Measurements from ENCODE around the gene IAPP. TPM values are rescaled to one million over a fixed set of nuclear protein-coding genes. Genes with fewer than 3 reads are reported as not detected.

IAPP gene
- total and polyA plus RNA-seq, 4 donors: 0.01 TPM; not detected in 3

DNA sequence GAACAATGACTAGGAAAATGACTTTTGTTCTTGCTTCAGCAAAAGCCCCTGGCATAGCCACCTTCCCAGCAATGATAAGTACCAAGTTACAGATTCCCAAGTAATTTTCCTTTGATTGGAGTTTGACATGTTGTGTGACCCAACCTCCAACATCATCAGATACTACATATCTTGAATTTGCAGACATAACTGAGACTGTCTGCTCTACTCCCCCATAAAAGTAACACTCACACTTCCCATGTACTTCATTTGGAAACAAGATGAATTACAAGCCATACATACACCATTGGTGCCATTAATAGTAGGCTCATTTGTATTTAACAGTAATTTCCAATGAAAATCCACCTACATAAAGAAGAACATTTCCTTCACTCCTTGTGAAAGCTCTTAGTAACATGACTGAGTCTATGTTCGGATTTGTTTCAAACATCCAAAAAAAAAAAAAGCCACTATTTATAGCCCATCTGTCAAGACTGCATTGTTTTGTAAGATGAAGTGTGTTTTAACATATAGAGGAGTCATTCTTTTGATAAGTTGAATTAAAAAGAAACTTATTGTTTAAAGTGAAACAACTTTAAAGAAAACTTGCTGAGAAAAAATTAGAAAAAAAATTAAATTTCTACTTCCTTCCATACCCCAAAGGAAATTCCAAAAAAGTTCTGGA, 26.0 kb upstream of the IAPP start:
- Histone ChIP-seq H3K36me3 (ENCODE audit: control insufficient read depth in 4 of 4, insufficient read depth in 4 of 4, low read length in 4 of 4) (no peaks in the 10 kb centered on the region), H3K4me3 (no peak overlapping the region), H3K27me3 (ENCODE audit: control insufficient read depth in 3 of 3, insufficient read depth in 3 of 3, low read length in 2 of 3) (no peaks in the 10 kb centered on the region), H3K4me1 (ENCODE audit: control insufficient read depth in 5 of 5, insufficient read depth in 5 of 5, low read length in 5 of 5) (no peaks in the 10 kb centered on the region), H3K9ac (ENCODE audit: insufficient read depth in 1 of 2, low read length in 2 of 2) (no peak overlapping the region), H3K9me3 (ENCODE audit: control insufficient read depth in 4 of 4, insufficient read depth in 3 of 4, low read length in 3 of 4) (no peaks in the 10 kb centered on the region), H3K27ac (ENCODE audit: low read depth in 1 of 2, low read length in 1 of 2) (no peak overlapping the region)
- WGBS, 2 donors: 50 to 61% methylated on average over 1 of the region's 1 CpG
- ATAC-seq (ENCODE audit: insufficient read depth, low FRiP score) (no peak), DNase-seq (no peak)
- TF ChIP-seq, protein P1, sequence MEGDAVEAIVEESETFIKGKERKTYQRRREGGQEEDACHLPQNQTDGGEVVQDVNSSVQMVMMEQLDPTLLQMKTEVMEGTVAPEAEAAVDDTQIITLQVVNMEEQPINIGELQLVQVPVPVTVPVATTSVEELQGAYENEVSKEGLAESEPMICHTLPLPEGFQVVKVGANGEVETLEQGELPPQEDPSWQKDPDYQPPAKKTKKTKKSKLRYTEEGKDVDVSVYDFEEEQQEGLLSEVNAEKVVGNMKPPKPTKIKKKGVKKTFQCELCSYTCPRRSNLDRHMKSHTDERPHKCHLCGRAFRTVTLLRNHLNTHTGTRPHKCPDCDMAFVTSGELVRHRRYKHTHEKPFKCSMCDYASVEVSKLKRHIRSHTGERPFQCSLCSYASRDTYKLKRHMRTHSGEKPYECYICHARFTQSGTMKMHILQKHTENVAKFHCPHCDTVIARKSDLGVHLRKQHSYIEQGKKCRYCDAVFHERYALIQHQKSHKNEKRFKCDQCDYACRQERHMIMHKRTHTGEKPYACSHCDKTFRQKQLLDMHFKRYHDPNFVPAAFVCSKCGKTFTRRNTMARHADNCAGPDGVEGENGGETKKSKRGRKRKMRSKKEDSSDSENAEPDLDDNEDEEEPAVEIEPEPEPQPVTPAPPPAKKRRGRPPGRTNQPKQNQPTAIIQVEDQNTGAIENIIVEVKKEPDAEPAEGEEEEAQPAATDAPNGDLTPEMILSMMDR (IDR thresholded peaks at IDR 0.05; ENCODE audit: control extremely low read depth, extremely low read depth): no peak

DNA sequence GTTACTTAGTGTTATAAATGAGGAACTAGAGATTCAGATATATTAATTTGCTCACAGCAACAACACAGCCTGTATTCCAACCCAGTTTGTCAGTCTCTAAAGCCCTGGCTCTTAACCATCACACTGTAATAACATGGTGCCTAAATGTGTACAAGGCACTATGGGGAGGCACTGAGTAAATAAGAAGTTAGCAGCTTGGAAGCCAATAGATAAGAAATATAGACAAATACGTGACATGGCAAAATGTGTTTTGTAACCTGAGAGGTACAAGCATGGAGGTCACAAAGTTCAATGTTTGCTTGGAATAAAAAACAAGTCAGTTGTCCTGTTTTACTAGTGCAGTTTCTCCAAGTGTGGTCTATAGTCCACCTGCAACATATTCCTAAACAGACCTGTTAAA, 21.7 kb upstream of the IAPP start:
- TF ChIP-seq, protein P1 (IDR thresholded peaks at IDR 0.05; ENCODE audit: control extremely low read depth, extremely low read depth): no peak
- DNase-seq: no peak
- no peak overlapping the region for H3K9ac ChIP-seq (ENCODE audit: insufficient read depth in 1 of 2, low read length in 2 of 2)
- no peaks in the 10 kb centered on the region for H3K4me1 ChIP-seq (ENCODE audit: control insufficient read depth in 5 of 5, insufficient read depth in 5 of 5, low read length in 5 of 5)
- H3K4me3 ChIP-seq: no peak overlapping the region
- no peaks in the 10 kb centered on the region for H3K27me3 ChIP-seq (ENCODE audit: control insufficient read depth in 3 of 3, insufficient read depth in 3 of 3, low read length in 2 of 3)
- H3K9me3 ChIP-seq (ENCODE audit: control insufficient read depth in 4 of 4, insufficient read depth in 3 of 4, low read length in 3 of 4): no peaks in the 10 kb centered on the region
- no peak overlapping the region for H3K27ac ChIP-seq (ENCODE audit: low read depth in 1 of 2, low read length in 1 of 2)
- no peaks in the 10 kb centered on the region for H3K36me3 ChIP-seq (ENCODE audit: control insufficient read depth in 4 of 4, insufficient read depth in 4 of 4, low read length in 4 of 4)
- ATAC-seq (ENCODE audit: insufficient read depth, low FRiP score): no peak
- WGBS, 2 donors: 56 to 69% methylated on average over 1 of the region's 1 CpG

DNA sequence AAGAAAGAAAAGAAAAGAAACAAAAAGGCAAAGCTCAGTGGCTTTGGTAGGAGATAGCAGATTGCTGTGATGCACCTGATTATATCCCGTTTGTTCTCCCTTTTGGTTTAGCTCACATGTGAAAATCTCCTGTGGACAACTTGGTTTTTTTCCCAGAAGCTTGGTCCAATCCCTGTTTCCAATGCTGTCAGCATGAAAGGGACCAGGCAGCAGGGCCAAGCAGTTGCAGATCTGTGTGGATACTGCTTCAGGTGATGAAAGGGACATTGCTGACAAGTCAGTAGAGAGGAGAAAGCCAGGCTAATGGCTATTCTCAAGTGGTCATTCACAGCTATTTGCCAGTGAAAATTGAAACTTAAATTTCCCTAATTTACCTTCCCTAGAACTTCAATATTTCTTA, 19.2 kb upstream of the IAPP start:
- Histone ChIP-seq H3K27me3 (ENCODE audit: control insufficient read depth in 3 of 3, insufficient read depth in 3 of 3, low read length in 2 of 3) (no peaks in the 10 kb centered on the region), H3K9ac (ENCODE audit: insufficient read depth in 1 of 2, low read length in 2 of 2) (no peak overlapping the region), H3K4me3 (no peak overlapping the region), H3K36me3 (ENCODE audit: control insufficient read depth in 4 of 4, insufficient read depth in 4 of 4, low read length in 4 of 4) (no peaks in the 10 kb centered on the region), H3K27ac (ENCODE audit: low read depth in 1 of 2, low read length in 1 of 2) (no peak overlapping the region), H3K9me3 (ENCODE audit: control insufficient read depth in 4 of 4, insufficient read depth in 3 of 4, low read length in 3 of 4) (no peaks in the 10 kb centered on the region), H3K4me1 (ENCODE audit: control insufficient read depth in 5 of 5, insufficient read depth in 5 of 5, low read length in 5 of 5) (no peaks in the 10 kb centered on the region)
- WGBS, 2 donors: 49 to 59% methylated on average over 1 of the region's 1 CpG
- DNase-seq (no peak), ATAC-seq (ENCODE audit: insufficient read depth, low FRiP score) (no peak)
- TF ChIP-seq, protein P1 (IDR thresholded peaks at IDR 0.05; ENCODE audit: control extremely low read depth, extremely low read depth): no peak

DNA sequence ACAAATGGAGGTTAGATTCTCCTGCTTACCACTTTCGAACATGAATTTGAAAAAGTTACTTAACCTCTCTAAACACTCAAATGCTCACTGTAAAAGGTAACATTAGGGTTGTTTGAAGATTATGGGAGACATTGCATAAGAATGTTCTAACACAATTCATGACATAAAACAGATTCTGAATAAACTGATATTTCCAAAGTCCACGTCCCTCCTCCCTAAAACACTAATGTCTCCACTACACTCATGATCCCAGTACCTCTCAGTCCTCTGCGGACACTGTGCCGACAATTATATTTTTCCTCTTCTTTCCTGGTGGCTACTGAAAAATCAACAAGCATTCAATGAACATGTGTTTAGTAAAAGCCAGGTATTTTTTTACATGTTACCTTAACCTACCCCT, 18.8 kb upstream of the IAPP start:
- no peaks in the 10 kb centered on the region for H3K4me1 ChIP-seq (ENCODE audit: control insufficient read depth in 5 of 5, insufficient read depth in 5 of 5, low read length in 5 of 5)
- TF ChIP-seq, protein P1 (IDR thresholded peaks at IDR 0.05; ENCODE audit: control extremely low read depth, extremely low read depth): no peak
- no peak overlapping the region for H3K4me3 ChIP-seq
- no peaks in the 10 kb centered on the region for H3K9me3 ChIP-seq (ENCODE audit: control insufficient read depth in 4 of 4, insufficient read depth in 3 of 4, low read length in 3 of 4)
- no peaks in the 10 kb centered on the region for H3K27me3 ChIP-seq (ENCODE audit: control insufficient read depth in 3 of 3, insufficient read depth in 3 of 3, low read length in 2 of 3)
- DNase-seq: no peak
- no peak overlapping the region for H3K9ac ChIP-seq (ENCODE audit: insufficient read depth in 1 of 2, low read length in 2 of 2)
- no peaks in the 10 kb centered on the region for H3K36me3 ChIP-seq (ENCODE audit: control insufficient read depth in 4 of 4, insufficient read depth in 4 of 4, low read length in 4 of 4)
- H3K27ac ChIP-seq (ENCODE audit: low read depth in 1 of 2, low read length in 1 of 2): no peak overlapping the region
- 74 to 85% methylated on average over 4 of the region's 4 CpGs for WGBS, 2 donors
- no peak for ATAC-seq (ENCODE audit: insufficient read depth, low FRiP score)

Data from lung (tissue), 12 donors.